BLaER1 treated with 17β-estradiol and CSF1 and Interleukin-3, amounts not matched to agents 10 nM and 100 nM (cell line): ENCODE data around the gene CLCN2.

Experiments
- H3K27ac ChIP-seq, 11 experiments: shearing (Covaris generic); formaldehyde crosslinking; 2 replicates each; pipeline ENCODE4 v1.8.1; 2022
- H3K27me3 ChIP-seq, 11 experiments: shearing (Covaris generic); formaldehyde crosslinking; 2 replicates each; pipeline ENCODE4 v1.8.1; 2022
- H3K36me3 ChIP-seq, 11 experiments: shearing (Covaris generic); formaldehyde crosslinking; 2 replicates each; pipeline ENCODE4 v1.8.1; 2022
- H3K4me1 ChIP-seq, 10 experiments: shearing (Covaris generic); formaldehyde crosslinking; 2 replicates each; pipeline ENCODE4 v1.8.1; 2022
- H3K4me2 ChIP-seq, 11 experiments: shearing (Covaris generic); formaldehyde crosslinking; 2 replicates each; pipeline ENCODE4 v1.8.1; 2022
- H3K4me3 ChIP-seq, 10 experiments: shearing (Covaris generic); formaldehyde crosslinking; 2 replicates each; pipeline ENCODE4 v1.8.1; 2022
- H3K9ac ChIP-seq, 11 experiments: shearing (Covaris generic); formaldehyde crosslinking; 2 replicates each; pipeline ENCODE4 v1.8.1; 2022
- H3K9me3 ChIP-seq, 11 experiments: shearing (Covaris generic); formaldehyde crosslinking; replicated peaks in 1 of 11; 2 replicates each; pipeline ENCODE4 v1.8.1; 2022
- H4K20me1 ChIP-seq, 11 experiments: shearing (Covaris generic); formaldehyde crosslinking; 2 replicates each; pipeline ENCODE4 v1.8.1; 2022
- Cebpa-rat ChIP-seq, 11 experiments: shearing (Covaris generic); IDR thresholded peaks; 2 replicates each; pipeline ENCODE4 v1.8.1; 2022

Gene CLCN2

GRCh38 chr3:184357248-184358123 is 3.9 kb downstream of the CLCN2 start:
- Histone ChIP-seq H3K36me3 (peaks cover 12 to 56% (median 36%) of the 10 kb centered on the region in 11 experiments; a peak in 20 of 22 replicates), H3K4me2 (no peak overlapping the region)

GRCh38 chr3:184355261-184356040 is 6.0 kb downstream of the CLCN2 start:
- H4K20me1 ChIP-seq: peaks cover 0 to 17% (median 0%) of the 10 kb centered on the region in 11 experiments; a peak in 5 of 22 replicates
- H3K9me3 ChIP-seq: no peaks in the 10 kb centered on the region
- no peak for TF ChIP-seq Cebpa-rat (IDR thresholded peaks at IDR 0.05)
- H3K9ac ChIP-seq: no peak overlapping the region; a peak in 2 of 22 replicates
- H3K4me2 ChIP-seq: no peak overlapping the region
- no peak overlapping the region for H3K4me3 ChIP-seq
- no peak overlapping the region for H3K27ac ChIP-seq
- peaks cover 12 to 75% (median 44%) of the 10 kb centered on the region in 11 experiments; a peak in 20 of 22 replicates for H3K36me3 ChIP-seq
- H3K27me3 ChIP-seq: no peaks in the 10 kb centered on the region
- peaks cover 5 to 18% (median 10%) of the 10 kb centered on the region in 10 experiments for H3K4me1 ChIP-seq

More at GRCh38 chr3:184357248-184358123, 3.9 kb downstream of the CLCN2 start:
- no peaks in the 10 kb centered on the region for H3K9me3 ChIP-seq
- H3K27me3 ChIP-seq: no peaks in the 10 kb centered on the region
- TF ChIP-seq Cebpa-rat (IDR thresholded peaks at IDR 0.05): no peak
- H3K4me3 ChIP-seq: no peak overlapping the region
- 0 out of 22 replicates have a peak overlapping the region, but pooled peaks of 1 of the 11 experiments have one; percentile 37 for H3K9ac ChIP-seq
- H3K27ac ChIP-seq: no peak overlapping the region
- peaks cover 0 to 17% (median 0%) of the 10 kb centered on the region in 11 experiments; a peak in 5 of 22 replicates for H4K20me1 ChIP-seq
- peaks cover 13 to 22% (median 18%) of the 10 kb centered on the region in 10 experiments for H3K4me1 ChIP-seq

GRCh38 chr3:184354754-184355153 is 6.7 kb downstream of the CLCN2 start:
- TF ChIP-seq Cebpa-rat (IDR thresholded peaks at IDR 0.05): no peak

GRCh38 chr3:184354121-184354728 is 7.2 kb downstream of the CLCN2 start:
- Histone ChIP-seq H3K4me2 (peak overlapping the region in 2 of 11 experiments; percentile 9 to 35; a peak in 1 of 22 replicates), H3K4me1 (peaks cover 0 to 13% (median 5%) of the 10 kb centered on the region in 10 experiments; a peak in 8 of 20 replicates), H4K20me1 (peaks cover 0 to 12% (median 0%) of the 10 kb centered on the region in 11 experiments; a peak in 5 of 22 replicates), H3K36me3 (peaks cover 12 to 75% (median 44%) of the 10 kb centered on the region in 11 experiments; a peak in 20 of 22 replicates), H3K9me3 (no peaks in the 10 kb centered on the region), H3K27me3 (no peaks in the 10 kb centered on the region), H3K9ac (no peak overlapping the region; a peak in 1 of 22 replicates), H3K27ac (no peak overlapping the region; a peak in 1 of 22 replicates), H3K4me3 (no peak overlapping the region)
- no peak for TF ChIP-seq Cebpa-rat (IDR thresholded peaks at IDR 0.05)

More at GRCh38 chr3:184354754-184355153, 6.7 kb downstream of the CLCN2 start:
- H3K4me3 ChIP-seq: no peak overlapping the region
- peak overlapping the region in 1 of 11 experiments; percentile 5; a peak in 1 of 22 replicates for H3K9ac ChIP-seq
- H3K4me1 ChIP-seq: peaks cover 0 to 13% (median 5%) of the 10 kb centered on the region in 10 experiments; a peak in 8 of 20 replicates
- no peak overlapping the region for H3K27ac ChIP-seq
- peaks cover 12 to 75% (median 44%) of the 10 kb centered on the region in 11 experiments; a peak in 20 of 22 replicates for H3K36me3 ChIP-seq
- peaks cover 0 to 12% (median 0%) of the 10 kb centered on the region in 11 experiments; a peak in 5 of 22 replicates for H4K20me1 ChIP-seq
- no peak overlapping the region for H3K4me2 ChIP-seq
- H3K27me3 ChIP-seq: no peaks in the 10 kb centered on the region
- no peaks in the 10 kb centered on the region for H3K9me3 ChIP-seq

- H3K36me3 ChIP-seq: peaks cover 12 to 71% (median 44%) of the 10 kb centered on the region in 11 experiments; a peak in 20 of 22 replicates
- H3K4me3 ChIP-seq: no peak overlapping the region
- peak overlapping the region in 1 of 11 experiments; percentile 24; a peak in 2 of 22 replicates for H3K9ac ChIP-seq
- no peak overlapping the region; a peak in 2 of 22 replicates for H3K27ac ChIP-seq
- peak overlapping the region in 1 of 11 experiments; percentile 35; a peak in 1 of 22 replicates for H3K4me2 ChIP-seq
- no peak for TF ChIP-seq Cebpa-rat (IDR thresholded peaks at IDR 0.05)
- peaks cover 0 to 12% (median 0%) of the 10 kb centered on the region in 11 experiments; a peak in 5 of 22 replicates for H4K20me1 ChIP-seq
- peaks cover 0 to 13% (median 5%) of the 10 kb centered on the region in 10 experiments; a peak in 8 of 20 replicates for H3K4me1 ChIP-seq
- no peaks in the 10 kb centered on the region for H3K27me3 ChIP-seq
- H3K9me3 ChIP-seq: no peaks in the 10 kb centered on the region
Measured at GRCh38 chr3:184353546-184353941, 7.9 kb downstream of the CLCN2 start.

GRCh38 chr3:184352897-184353545 is 8.4 kb downstream of the CLCN2 start:
- H3K4me1 ChIP-seq: peaks cover 0 to 15% (median 5%) of the 10 kb centered on the region in 10 experiments; a peak in 8 of 20 replicates
- H3K27me3 ChIP-seq: no peaks in the 10 kb centered on the region
- peak overlapping the region in 1 of 11 experiments; percentile 24; a peak in 1 of 22 replicates for H3K9ac ChIP-seq
- peaks cover 12 to 66% (median 42%) of the 10 kb centered on the region in 11 experiments; a peak in 20 of 22 replicates for H3K36me3 ChIP-seq
- H3K9me3 ChIP-seq: no peaks in the 10 kb centered on the region
- H3K4me3 ChIP-seq: no peak overlapping the region
- H4K20me1 ChIP-seq: peaks cover 0 to 12% (median 0%) of the 10 kb centered on the region in 11 experiments; a peak in 4 of 22 replicates
- H3K27ac ChIP-seq: no peak overlapping the region
- no peak overlapping the region for H3K4me2 ChIP-seq
- no peak for TF ChIP-seq Cebpa-rat (IDR thresholded peaks at IDR 0.05)

- H3K9ac ChIP-seq: 0 out of 22 replicates have a peak overlapping the region, but pooled peaks of 2 of the 11 experiments have one; percentile 24 to 31
- peaks cover 12 to 58% (median 40%) of the 10 kb centered on the region in 11 experiments; a peak in 20 of 22 replicates for H3K36me3 ChIP-seq
- no peak for TF ChIP-seq Cebpa-rat (IDR thresholded peaks at IDR 0.05)
- H3K27me3 ChIP-seq: no peaks in the 10 kb centered on the region
- peaks cover 0 to 12% (median 0%) of the 10 kb centered on the region in 11 experiments; a peak in 4 of 22 replicates for H4K20me1 ChIP-seq
- H3K4me1 ChIP-seq: peaks cover 0 to 23% (median 5%) of the 10 kb centered on the region in 10 experiments; a peak in 9 of 20 replicates
- H3K27ac ChIP-seq: no peak overlapping the region
- H3K4me3 ChIP-seq: no peak overlapping the region
- H3K9me3 ChIP-seq: no peaks in the 10 kb centered on the region
- H3K4me2 ChIP-seq: no peak overlapping the region
Measured at GRCh38 chr3:184352149-184352785, 9.1 kb downstream of the CLCN2 start.
